Mesodermal cell (in vitro differentiated cells): ENCODE measurements around the gene EFCAB5.
"Not testable (repeated sequence)": the region's sequence is repeated elsewhere in the genome, so short reads cannot be mapped to it uniquely, and the experiment has no call there.

Experiments used
- H3K27ac ChIP-seq: 2 replicates; pipeline ENCODE4 v1.7.0; 2013; ENCODE audit warnings: mild to moderate bottlenecking, low read depth, low read length, moderate library complexity; ENCODE audit not compliant: severe bottlenecking
- H3K36me3 ChIP-seq: 2 replicates; pipeline ENCODE4 v1.7.1; 2013; ENCODE audit warnings: mild to moderate bottlenecking, low read length, moderate library complexity; ENCODE audit not compliant: control insufficient read depth, insufficient read depth
- H3K4me1 ChIP-seq: one replicate; pipeline ENCODE4 v1.7.1; 2013; ENCODE audit warnings: mild to moderate bottlenecking, low read length; ENCODE audit not compliant: insufficient read depth, control insufficient read depth, poor library complexity, severe bottlenecking
- H3K4me3 ChIP-seq: 2 replicates; pipeline ENCODE4 v1.7.0; 2013; ENCODE audit warnings: low read length, control low read depth, mild to moderate bottlenecking; ENCODE audit not compliant: insufficient read depth, poor library complexity, severe bottlenecking; ENCODE audit errors: extremely low read depth
- H3K9me3 ChIP-seq: 2 replicates; pipeline ENCODE4 v1.7.1; 2013; ENCODE audit warnings: mild to moderate bottlenecking, low read length, moderate library complexity; ENCODE audit not compliant: control insufficient read depth
- WGBS, 2 experiments: methylation state at CpG; one replicate each; pipeline ENCODE4 v1.1.5; 2013; ENCODE audit warnings: missing lambda C conversion rate in 2 of 2; ENCODE audit not compliant: insufficient coverage in 2 of 2; 5-methylcytosine and 5-hydroxymethylcytosine counted together

The EFCAB5 gene

GRCh38 chr17:29935909-29936308, 5.5 kb upstream of the EFCAB5 start:
- not testable (repeated sequence) for H3K36me3 ChIP-seq, H3K9me3 ChIP-seq, H3K4me3 ChIP-seq, H3K27ac ChIP-seq, H3K4me1 ChIP-seq
- no CpG with 5 or more reads among the region's 3 CpGs for WGBS, 2 experiments

GRCh38 chr17:29936724-29937123, 4.7 kb upstream of the EFCAB5 start:
- WGBS, 2 experiments = no CpG with 5 or more reads among the region's 2 CpGs
- Histone ChIP-seq H3K4me1 (no peaks in the 10 kb centered on the region), H3K36me3 (no peaks in the 10 kb centered on the region), H3K4me3 (no peak overlapping the region), H3K27ac (no peak overlapping the region), H3K9me3 (no peaks in the 10 kb centered on the region)

GRCh38 chr17:29945281-29945680, 3.8 kb downstream of the EFCAB5 start:
- H3K4me3 ChIP-seq = no peak overlapping the region
- H3K27ac ChIP-seq = no peak overlapping the region
- H3K9me3 ChIP-seq = no peaks in the 10 kb centered on the region
- no peaks in the 10 kb centered on the region for H3K36me3 ChIP-seq
- no peaks in the 10 kb centered on the region for H3K4me1 ChIP-seq
- 60% methylated on average over 1 of the region's 2 CpGs; no CpG with 5 or more reads in 1 of the 2 experiments for whole genome bisulfite sequencing, 2 experiments

GRCh38 chr17:29948448-29949215, 7.2 kb downstream of the EFCAB5 start:
- H3K27ac ChIP-seq = no peak overlapping the region
- H3K9me3 ChIP-seq = peaks cover 3% of the 10 kb centered on the region
- H3K4me1 ChIP-seq = no peaks in the 10 kb centered on the region
- WGBS, 2 experiments = 100% methylated on average over 1 of the region's 3 CpGs; no CpG with 5 or more reads in 1 of the 2 experiments
- no peaks in the 10 kb centered on the region for H3K36me3 ChIP-seq
- H3K4me3 ChIP-seq = no peak overlapping the region

GRCh38 chr17:29949696-29950095, 8.3 kb downstream of the EFCAB5 start:
- Histone ChIP-seq H3K9me3 (peaks cover 12% of the 10 kb centered on the region), H3K4me1 (no peaks in the 10 kb centered on the region), H3K4me3 (no peak overlapping the region), H3K36me3 (no peaks in the 10 kb centered on the region), H3K27ac (no peak overlapping the region)

GRCh38 chr17:29954405-29954804, 13.0 kb downstream of the EFCAB5 start:
- Histone ChIP-seq H3K36me3 (no peaks in the 10 kb centered on the region), H3K9me3 (peaks cover 13% of the 10 kb centered on the region), H3K4me1 (peaks cover 1% of the 10 kb centered on the region), H3K4me3 (no peak overlapping the region), H3K27ac (no peak overlapping the region)
- WGBS, 2 experiments = 82 to 95% methylated on average over 3 to 4 of the region's 4 CpGs

GRCh38 chr17:29956225-29956624, 14.8 kb downstream of the EFCAB5 start:
- Histone ChIP-seq H3K27ac (no peak overlapping the region), H3K4me1 (peaks cover 6% of the 10 kb centered on the region), H3K4me3 (no peak overlapping the region), H3K9me3 (peaks cover 13% of the 10 kb centered on the region), H3K36me3 (no peaks in the 10 kb centered on the region)

- no CpG with 5 or more reads among the region's 1 CpG for WGBS, 2 experiments
Measured at GRCh38 chr17:29957488-29957887, 16.1 kb downstream of the EFCAB5 start.

GRCh38 chr17:29958947-29959657, 17.7 kb downstream of the EFCAB5 start:
- Histone ChIP-seq H3K4me3 (no peak overlapping the region), H3K9me3 (peaks cover 9% of the 10 kb centered on the region), H3K4me1 (peaks cover 6% of the 10 kb centered on the region), H3K27ac (no peak overlapping the region), H3K36me3 (no peaks in the 10 kb centered on the region)
- 96 to 100% methylated on average over 3 to 4 of the region's 4 CpGs for WGBS, 2 experiments

More at GRCh38 chr17:29957488-29957887, 16.1 kb downstream of the EFCAB5 start:
- peaks cover 15% of the 10 kb centered on the region for H3K9me3 ChIP-seq
- not testable (repeated sequence) for H3K4me3 ChIP-seq, H3K27ac ChIP-seq, H3K4me1 ChIP-seq, H3K36me3 ChIP-seq

- H3K27ac ChIP-seq = no peak overlapping the region
- H3K4me3 ChIP-seq = no peak overlapping the region
- no peaks in the 10 kb centered on the region for H3K36me3 ChIP-seq
- 67% methylated on average over 1 of the region's 4 CpGs; no CpG with 5 or more reads in 1 of the 2 experiments for WGBS, 2 experiments
- H3K9me3 ChIP-seq = peaks cover 3% of the 10 kb centered on the region
- peaks cover 6% of the 10 kb centered on the region for H3K4me1 ChIP-seq
Measured at GRCh38 chr17:29959658-29960337, 18.4 kb downstream of the EFCAB5 start.
